Activated T-helper 1 cell treated with anti-CD3 and anti-CD28 coated beads, Interleukin-12 subunit alpha, Interleukin-12 subunit beta, Interleukin-2, Interleukin-4 antibody, amounts not matched to agents 30 ng/mL and 10 ng/mL and 1 ng/mL, durations not matched to agents 14 hours and 24 hours and 36 hours (primary cell): ENCODE results near the gene MAEA. TPM values are rescaled to one million over a fixed set of nuclear protein-coding genes. Genes with fewer than 3 reads are reported as not detected.
"Not testable (repeated sequence)": the region's sequence is repeated elsewhere in the genome, so short reads cannot be mapped to it uniquely, and the experiment has no call there.

Experiments
- DNase-seq: peaks from one replicate; pipeline ENCODE4 v3.0.0; 2021; ENCODE audit warnings: low spot score
- H3K27ac Mint-ChIP-seq: one replicate; pipeline ENCODE4 v1.8.0; 2021; ENCODE audit warnings: mild to moderate bottlenecking, mixed read lengths
- H3K27me3 Mint-ChIP-seq: one replicate; pipeline ENCODE4 v1.8.0; 2022; ENCODE audit warnings: mild to moderate bottlenecking, moderate library complexity, mixed read lengths; ENCODE audit not compliant: insufficient read depth
- H3K36me3 Mint-ChIP-seq: one replicate; pipeline ENCODE4 v1.8.0; 2021; ENCODE audit warnings: low read depth, mixed read lengths
- H3K4me1 Mint-ChIP-seq: one replicate; pipeline ENCODE4 v1.8.0; 2021; ENCODE audit warnings: low read depth, mixed read lengths
- H3K4me3 Mint-ChIP-seq: one replicate; pipeline ENCODE4 v1.8.0; 2021; ENCODE audit warnings: mild to moderate bottlenecking, moderate library complexity, mixed read lengths
- H3K9me3 Mint-ChIP-seq: one replicate; pipeline ENCODE4 v1.8.0; 2021; ENCODE audit warnings: mixed read lengths
- intact Hi-C: fragments of 100-400 bp; cut with micrococcal nuclease; formaldehyde crosslinking; loops from one replicate; pipeline ENCODE4 v1.15.1; 2024
- total RNA-seq: library from RNA; stranded (reverse); gene quantifications from 2 replicates; pipeline ENCODE4 v1.2.3, GENCODE V29; 2022

Gene MAEA
- total RNA-seq, 1 donor from 2014 or later = 67.1 TPM

GRCh38 chr4:1335193-1335883, 45.6 kb downstream of the MAEA start:
- H3K9me3 Mint-ChIP-seq, DNase-seq, H3K4me3 Mint-ChIP-seq, H3K27me3 Mint-ChIP-seq, intact Hi-C loops: not testable (repeated sequence)
- Mint-ChIP-seq H3K36me3 (peaks cover 50% of the 10 kb centered on the region), H3K27ac (peak overlapping the region; percentile 7), H3K4me1 (peaks cover 45% of the 10 kb centered on the region)

- Mint-ChIP-seq H3K27ac (no peak overlapping the region), H3K27me3 (no peaks in the 10 kb centered on the region), H3K36me3 (peaks cover 49% of the 10 kb centered on the region), H3K4me1 (peaks cover 38% of the 10 kb centered on the region), H3K4me3 (no peak overlapping the region), H3K9me3 (peaks cover 4% of the 10 kb centered on the region)
- no peak for DNase-seq
- intact Hi-C loops = no loop called here
These were observed 46.4 kb downstream of the MAEA start for GRCh38 chr4:1336088-1336491.

- Mint-ChIP-seq H3K27me3 (no peaks in the 10 kb centered on the region), H3K27ac (peak overlapping the region; percentile 80), H3K9me3 (peaks cover 4% of the 10 kb centered on the region), H3K4me3 (peak overlapping the region; percentile 11), H3K36me3 (peaks cover 56% of the 10 kb centered on the region), H3K4me1 (peaks cover 29% of the 10 kb centered on the region)
- intact Hi-C loops = no loop called here
- DNase-seq = peak; percentile 21
These were observed 47.7 kb downstream of the MAEA start for GRCh38 chr4:1337376-1337831.

DNA sequence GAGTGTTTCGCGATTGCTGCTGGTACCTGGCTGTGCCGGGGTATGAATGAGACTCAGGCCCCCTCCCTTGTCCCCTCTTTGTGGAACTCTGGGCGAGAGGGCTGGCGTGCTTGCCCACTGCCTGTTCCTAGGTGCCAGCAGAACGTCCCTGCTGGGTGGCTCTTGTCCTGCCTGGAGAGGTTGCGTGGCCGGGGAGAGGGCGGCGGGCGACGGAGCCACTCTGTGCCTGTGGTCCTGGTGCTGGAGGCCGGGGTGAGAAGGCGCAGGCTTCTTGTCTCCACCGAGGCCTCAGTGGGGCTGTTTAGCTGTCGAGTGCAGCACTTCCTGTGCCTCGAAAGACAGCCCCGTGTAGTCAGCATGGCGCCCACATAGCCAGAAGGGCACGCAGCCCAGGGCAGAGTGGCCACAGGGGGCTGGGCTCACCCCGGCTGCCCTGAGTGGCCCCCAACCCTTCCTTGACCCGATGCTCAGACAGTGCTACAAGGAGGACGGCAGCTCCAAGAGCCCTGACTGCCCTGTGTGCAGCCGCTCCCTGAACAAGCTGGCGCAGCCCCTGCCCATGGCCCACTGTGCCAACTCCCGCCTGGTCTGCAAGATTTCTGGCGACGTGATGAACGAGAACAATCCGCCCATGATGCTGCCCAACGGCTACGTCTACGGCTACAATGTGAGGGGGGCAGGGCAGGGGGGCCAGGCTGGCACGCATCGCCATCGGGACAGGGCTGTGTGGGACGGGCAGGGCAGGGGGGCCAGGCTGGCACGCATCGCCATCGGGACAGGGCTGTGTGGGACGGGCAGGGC, 48.5 kb downstream of the MAEA start:
- peaks cover 29% of the 10 kb centered on the region for H3K4me1 Mint-ChIP-seq
- H3K27ac Mint-ChIP-seq = peak overlapping the region; percentile 80
- H3K27me3 Mint-ChIP-seq = no peaks in the 10 kb centered on the region
- H3K36me3 Mint-ChIP-seq = peaks cover 57% of the 10 kb centered on the region
- DNase-seq = no peak
- intact Hi-C loops = no loop called here
- peaks cover 4% of the 10 kb centered on the region for H3K9me3 Mint-ChIP-seq
- no peak overlapping the region for H3K4me3 Mint-ChIP-seq

GRCh38 chr4:1338752-1339414, 49.2 kb downstream of the MAEA start:
- no peak for DNase-seq
- intact Hi-C loops = no loop called here
- H3K27me3 Mint-ChIP-seq = no peaks in the 10 kb centered on the region
- H3K27ac Mint-ChIP-seq = no peak overlapping the region
- peaks cover 4% of the 10 kb centered on the region for H3K9me3 Mint-ChIP-seq
- H3K4me3 Mint-ChIP-seq = no peak overlapping the region
- peaks cover 29% of the 10 kb centered on the region for H3K4me1 Mint-ChIP-seq
- peaks cover 60% of the 10 kb centered on the region for H3K36me3 Mint-ChIP-seq

GRCh38 chr4:1339489-1339888, 49.8 kb downstream of the MAEA start:
- H3K9me3 Mint-ChIP-seq = peaks cover 4% of the 10 kb centered on the region
- H3K36me3 Mint-ChIP-seq = peaks cover 56% of the 10 kb centered on the region
- H3K4me3 Mint-ChIP-seq = no peak overlapping the region
- peaks cover 28% of the 10 kb centered on the region for H3K4me1 Mint-ChIP-seq
- intact Hi-C loops = no loop called here
- no peaks in the 10 kb centered on the region for H3K27me3 Mint-ChIP-seq
- no peak for DNase-seq
- no peak overlapping the region for H3K27ac Mint-ChIP-seq

GRCh38 chr4:1340181-1340747, 50.6 kb downstream of the MAEA start:
- Mint-ChIP-seq H3K27ac (no peak overlapping the region), H3K9me3 (peaks cover 4% of the 10 kb centered on the region), H3K27me3 (no peaks in the 10 kb centered on the region), H3K36me3 (peaks cover 52% of the 10 kb centered on the region), H3K4me3 (no peak overlapping the region), H3K4me1 (peaks cover 28% of the 10 kb centered on the region)
- no peak for DNase-seq
- intact Hi-C loops = loop anchor here (10.0 kb wide), 2 partner anchors 515 to 1075 kb away; partner anchors contain the start of genes CFAP99, LETM1 and ZFYVE28

GRCh38 chr4:1340861-1341260, 51.2 kb downstream of the MAEA start:
- H3K9me3 Mint-ChIP-seq = peaks cover 4% of the 10 kb centered on the region
- peaks cover 33% of the 10 kb centered on the region for H3K4me1 Mint-ChIP-seq
- no peak overlapping the region for H3K4me3 Mint-ChIP-seq

GRCh38 chr4:1342003-1342402, 52.3 kb downstream of the MAEA start:
- DNase-seq = no peak

More at GRCh38 chr4:1340861-1341260, 51.2 kb downstream of the MAEA start:
- DNase-seq = no peak
- intact Hi-C loops = loop anchor here (10.0 kb wide), 2 partner anchors 514 to 1074 kb away; partner anchors contain the start of genes CFAP99, LETM1 and ZFYVE28
- Mint-ChIP-seq H3K27me3 (peaks cover 2% of the 10 kb centered on the region), H3K27ac (no peak overlapping the region), H3K36me3 (peaks cover 51% of the 10 kb centered on the region)

DNA sequence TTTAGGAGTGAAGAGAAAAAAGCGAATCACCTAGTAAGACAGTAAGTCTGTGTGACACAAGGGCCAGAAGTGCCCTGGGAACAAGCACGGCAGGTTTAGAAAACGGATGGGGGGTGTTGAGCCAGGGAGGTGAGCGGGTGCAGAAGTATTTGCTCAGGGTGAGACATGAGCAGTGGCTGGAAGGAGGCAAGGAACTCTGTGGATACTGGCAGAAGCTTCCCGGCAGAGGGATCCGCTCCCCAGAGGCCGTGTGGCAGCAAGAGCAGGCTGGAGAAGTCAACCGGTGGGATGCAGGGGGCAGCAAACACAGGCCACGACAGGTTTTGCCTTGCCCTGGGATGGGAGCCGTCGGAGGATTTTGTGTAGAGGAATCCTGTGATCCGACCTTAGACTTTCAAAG, 55.0 kb downstream of the MAEA start:
- intact Hi-C loops = loop anchor here (5.0 to 10.0 kb wide), 7 partner anchors 37 to 1222 kb away; partner anchors contain the start of genes CFAP99, DGKQ, FAM193A and LETM1
- Mint-ChIP-seq H3K27ac (peak overlapping the region; percentile 73), H3K27me3 (peaks cover 2% of the 10 kb centered on the region), H3K9me3 (no peaks in the 10 kb centered on the region), H3K36me3 (peaks cover 28% of the 10 kb centered on the region), H3K4me3 (peak overlapping the region; percentile 92), H3K4me1 (peaks cover 26% of the 10 kb centered on the region)
- DNase-seq = no peak

More at GRCh38 chr4:1342003-1342402, 52.3 kb downstream of the MAEA start:
- no peak overlapping the region for H3K4me3 Mint-ChIP-seq
- peaks cover 42% of the 10 kb centered on the region for H3K36me3 Mint-ChIP-seq
- H3K27me3 Mint-ChIP-seq = peaks cover 2% of the 10 kb centered on the region
- peaks cover 25% of the 10 kb centered on the region for H3K4me1 Mint-ChIP-seq
- intact Hi-C loops = loop anchor here (10.0 kb wide), 2 partner anchors 513 to 1073 kb away; partner anchors contain the start of genes CFAP99, LETM1 and ZFYVE28
- H3K9me3 Mint-ChIP-seq = no peaks in the 10 kb centered on the region
- peak overlapping the region; percentile 40 for H3K27ac Mint-ChIP-seq

GRCh38 chr4:1345903-1346780, 56.5 kb downstream of the MAEA start:
- Mint-ChIP-seq H3K4me3 (peak overlapping the region; percentile 92), H3K27me3 (peaks cover 2% of the 10 kb centered on the region), H3K9me3 (no peaks in the 10 kb centered on the region), H3K27ac (peak overlapping the region; percentile 90), H3K36me3 (peaks cover 24% of the 10 kb centered on the region), H3K4me1 (peaks cover 26% of the 10 kb centered on the region)
- peak; percentile 43 for DNase-seq
- intact Hi-C loops = loop anchor here (1.0 to 10.0 kb wide), 13 partner anchors 15 to 1224 kb away; partner anchors contain the start of genes CFAP99, CTBP1, DGKQ and FAM193A
